K562 (cell line): ENCODE data around the gene ERBB4. TPM values are rescaled to one million over a fixed set of nuclear protein-coding genes. Genes with fewer than 3 reads are reported as not detected.

ENCODE experiments used
- ATAC-seq: fragments of 200-7000 bp; cut with Tn5 transposase; 3 replicates; pipeline ENCODE4 v1.9.1; 2020; ENCODE audit warnings: moderate library complexity
- BruUV-seq: library from RNA; stranded (reverse); fragments of 400-500 nt; replicated peaks from 2 replicates; lab custom pipeline; 2021; lab: Mats Ljungman, UMichigan
- CTCF ChIA-PET: fragments of 300-600 bp; formaldehyde crosslinking; extraction: SDS; loops from one replicate; lab custom pipeline; 2021; ENCODE audit warnings: low intra/inter-chr PET ratio; lab: Yijun Ruan, JAX
- POLR2A ChIA-PET: fragments of 300-600, 350-650 bp; sonication (Branson Sonifier 250); formaldehyde crosslinking; extraction: SDS; loops from one replicate; lab custom pipeline; 2021; ENCODE audit warnings: antibody characterized with exemption, inconsistent platforms; lab: Yijun Ruan, JAX
- DNase-seq, 4 experiments: peaks; one replicate each; pipeline versions ENCODE4 v3.0.0 to v3.0.0-alpha.2; 2011 to 2018; ENCODE audit warnings: low spot score in 3 of 4, mixed read lengths in 3 of 4; ENCODE audit errors: extremely low read depth in 1 of 4
- FAIRE-seq: peaks from 2 replicates; lab custom pipeline; 2011; peaks lifted over from hg19 to GRCh38; lab: Jason Lieb, UNC
- H2AFZ ChIP-seq: 2 replicates; pipeline ENCODE4 v1.6.0; 2011; ENCODE audit warnings: low read depth, low read length, control low read depth, inconsistent platforms
- H3K27ac ChIP-seq: fragments of 200-600 bp; 3 replicates; pipeline ENCODE4 v1.8.0; 2011; ENCODE audit warnings: low read depth, mild to moderate bottlenecking, control low read depth, inconsistent platforms, low read length, moderate library complexity, mixed read lengths; ENCODE audit errors: extremely low read depth
- H3K27me3 ChIP-seq, 2 experiments: fragments of 300-600 bp in 1 of 2; 2 replicates in 1 of 2; 3 replicates in 1 of 2; pipeline versions ENCODE4 v1.6.0 to v1.8.0; 2011; ENCODE audit warnings: inconsistent platforms in 2 of 2, low read length in 2 of 2, mild to moderate bottlenecking in 1 of 2, mixed read lengths in 1 of 2, moderate library complexity in 1 of 2; ENCODE audit not compliant: control insufficient read depth in 2 of 2, insufficient read depth in 2 of 2
- H3K36me3 ChIP-seq: fragments of 300-600 bp; 3 replicates; pipeline ENCODE4 v1.8.0; 2011; ENCODE audit warnings: mild to moderate bottlenecking, low read length, inconsistent platforms; ENCODE audit not compliant: control insufficient read depth, insufficient read depth
- H3K4me1 ChIP-seq, 2 experiments: fragments of 200-600 bp in 1 of 2; replicated peaks in 1 of 2; 2 replicates in 1 of 2; 3 replicates in 1 of 2; pipeline versions ENCODE4 v1.5.1 to v1.8.0; 2011; ENCODE audit warnings: inconsistent platforms in 2 of 2, low read length in 2 of 2, mild to moderate bottlenecking in 1 of 2, mixed read lengths in 1 of 2, moderate library complexity in 1 of 2; ENCODE audit not compliant: control insufficient read depth in 2 of 2, insufficient read depth in 2 of 2
- H3K4me2 ChIP-seq: 2 replicates; pipeline ENCODE4 v1.6.1; 2011; ENCODE audit warnings: low read length, control low read depth, inconsistent platforms, mixed read lengths; ENCODE audit not compliant: insufficient read depth
- H3K4me3 ChIP-seq: fragments of 200-600 bp; sonication (generic), shearing (Covaris generic); 2 replicates; pipeline ENCODE4 v1.5.1; 2016; ENCODE audit warnings: control low read depth, inconsistent platforms
- H3K79me2 ChIP-seq: fragments of 200-600 bp; 3 replicates; pipeline ENCODE4 v1.8.0; 2011; ENCODE audit warnings: low read length, inconsistent platforms; ENCODE audit not compliant: control insufficient read depth, insufficient read depth
- H3K9ac ChIP-seq, 2 experiments: 2 replicates each; pipeline versions ENCODE4 v1.6.0 to v1.6.1; 2011; ENCODE audit warnings: low read depth in 2 of 2, low read length in 2 of 2, control low read depth in 1 of 2, inconsistent platforms in 1 of 2, mild to moderate bottlenecking in 1 of 2, mixed read lengths in 1 of 2; ENCODE audit not compliant: insufficient read depth in 1 of 2
- H3K9me1 ChIP-seq: one replicate; pipeline ENCODE4 v1.6.0; 2011; ENCODE audit warnings: inconsistent platforms, mild to moderate bottlenecking, low read length, moderate library complexity; ENCODE audit not compliant: control insufficient read depth, insufficient read depth
- H3K9me3 ChIP-seq: replicated peaks from 2 replicates; pipeline ENCODE4 v1.5.1; 2011; ENCODE audit warnings: low read depth, low read length, inconsistent platforms; ENCODE audit not compliant: control insufficient read depth, insufficient read depth
- H4K20me1 ChIP-seq: replicated peaks from 2 replicates; pipeline ENCODE4 v1.6.1; 2011; ENCODE audit warnings: low read length, inconsistent platforms, mixed read lengths; ENCODE audit not compliant: control insufficient read depth, insufficient read depth
- CREBBP ChIP-seq: IDR thresholded peaks from one replicate; pipeline ENCODE4 v1.6.1; 2012; ENCODE audit warnings: low read depth, mild to moderate bottlenecking, control low read depth, inconsistent platforms, low read length
- CXXC5 ChIP-seq: fragments of 250-450 bp; sonication (Bioruptor Pico); IDR thresholded peaks from 2 replicates; pipeline ENCODE4 v1.8.0; 2022; ENCODE audit warnings: inconsistent platforms, mild to moderate bottlenecking, moderate library complexity
- DACH1 ChIP-seq: fragments of 450-650 bp; IDR thresholded peaks from 2 replicates; pipeline ENCODE4 v1.6.1; 2018; ENCODE audit not compliant: partially characterized antibody
- EP400 ChIP-seq: fragments of 450-650 bp; IDR thresholded peaks from 2 replicates; pipeline ENCODE4 v1.6.1; 2017; ENCODE audit warnings: antibody characterized with exemption, mild to moderate bottlenecking, moderate library complexity
- GATAD2A ChIP-seq: fragments of 450-650 bp; IDR thresholded peaks from 2 replicates; pipeline ENCODE4 v1.6.1; 2017
- MAZ ChIP-seq, 2 experiments: fragments of 450-650 bp in 1 of 2; sonication (generic) in 1 of 2; formaldehyde crosslinking; IDR thresholded peaks in 1 of 2; conservative IDR thresholded peaks in 1 of 2; 2 replicates each; pipeline versions ENCODE4 v1.4.0 to v1.5.0; 2020; ENCODE audit warnings: mild to moderate bottlenecking in 1 of 2, missing genetic modification reagents in 1 of 2
- MCM2 ChIP-seq: fragments of 450-650 bp; IDR thresholded peaks from 2 replicates; pipeline ENCODE4 v1.6.1; 2017; ENCODE audit warnings: low read depth, mild to moderate bottlenecking
- SMAD3 ChIP-seq: fragments of 450-650 bp; formaldehyde crosslinking; conservative IDR thresholded peaks from 2 replicates; pipeline ENCODE4 v1.4.0; 2020; ENCODE audit warnings: mild to moderate bottlenecking
- SMAD4 ChIP-seq: fragments of 250-450 bp; sonication (Bioruptor Pico); conservative IDR thresholded peaks from 2 replicates; pipeline ENCODE4 v1.8.0; 2021; ENCODE audit warnings: inconsistent platforms, mild to moderate bottlenecking, moderate library complexity
- SMARCA5 ChIP-seq: fragments of 450-650 bp; IDR thresholded peaks from 2 replicates; pipeline ENCODE4 v1.6.1; 2016
- STAT5A ChIP-seq: IDR thresholded peaks from 2 replicates; pipeline ENCODE4 v1.6.1; 2012; ENCODE audit warnings: low read length, inconsistent platforms, borderline replicate concordance
- ZKSCAN3 ChIP-seq: fragments of 250-450 bp; sonication (Bioruptor Pico); IDR thresholded peaks from 2 replicates; pipeline ENCODE4 v1.4.0; 2020
- ZNF408 ChIP-seq: fragments of 250-450 bp; sonication (Bioruptor Pico); IDR thresholded peaks from 2 replicates; pipeline ENCODE4 v1.4.0; 2020; ENCODE audit warnings: low read depth, mild to moderate bottlenecking, moderate library complexity
- WGBS: fragments of 100-300 bp; shearing (Covaris generic); methylation state at CpG from one replicate; pipeline ENCODE4 v1.1.6; 2016; ENCODE audit warnings: low coverage, mixed read lengths; ENCODE audit not compliant: insufficient coverage; ENCODE audit errors: missing lambda C conversion rate; 5-methylcytosine and 5-hydroxymethylcytosine counted together
- in situ Hi-C: fragments of 300-500 bp; cut with MboI; formaldehyde crosslinking; loops from 4 replicates; pipeline ENCODE4 v1.15.0; 2018; ENCODE audit warnings: inconsistent platforms, mixed read lengths
- intact Hi-C: fragments of 100-400 bp; cut with micrococcal nuclease; formaldehyde crosslinking; loops from 2 replicates; pipeline ENCODE4 v1.14.2; 2022
- polyA plus RNA-seq, 8 experiments: library from polyadenylated mRNA; depleted of rRNA in 4 of 8; stranded (reverse) in 5 of 8; unstranded in 3 of 8; fragments of >200 nt; fragmentation: Nextera tagmentation in 2 of 8; fragmentation: Illumina TruSeq in 1 of 8; extraction: Ambion mirVana in 2 of 8; extraction: Trizol in 1 of 8; gene quantifications; 2 replicates each; pipeline versions ENCODE4 v1.2.1 to v1.2.3, GENCODE V29; 2011 to 2014; ENCODE audit warnings: inconsistent platforms in 1 of 8, missing spikeins in 1 of 8
- total RNA-seq, 7 experiments: library from RNA; depleted of rRNA in 6 of 7; stranded (reverse); fragments of >200 nt in 6 of 7; fragmentation: Illumina TruSeq in 2 of 7; extraction: Trizol in 2 of 7; gene quantifications; 2 replicates each; pipeline versions ENCODE4 v1.2.1 to v1.2.3, GENCODE V29; 2011 to 2021; ENCODE audit warnings: low replicate concordance in 1 of 7
- TF ChIP-seq, protein P1 (sequence below): fragments of 250-450 bp; sonication (Bioruptor Pico); IDR thresholded peaks from 2 replicates; pipeline ENCODE4 v1.5.0; 2021; ENCODE audit warnings: mild to moderate bottlenecking, moderate library complexity
- TF ChIP-seq, protein P2 (sequence below): fragments of 450-650 bp; formaldehyde crosslinking; IDR thresholded peaks from 2 replicates; pipeline ENCODE4 v1.4.0; 2020; ENCODE audit warnings: mild to moderate bottlenecking

ERBB4 gene
- total and polyA plus RNA-seq, 9 of the 15 experiments (the other 6 are each of a cell fraction or from before 2014, with no cell fraction given), result not detected

- no peaks in the 10 kb centered on the region for H3K79me2 ChIP-seq
- FAIRE-seq (no peak), ATAC-seq (no peak), DNase-seq (no peak)
- TF ChIP-seq DACH1 (no peak), ZNF408 (CRISPR knock-in tag) (no peak)
- no TSS peak for BruUV-seq
- no peak overlapping the region for H2AFZ ChIP-seq
- no peak overlapping the region for H3K27ac ChIP-seq
- H3K27me3 ChIP-seq, result no peaks in the 10 kb centered on the region
- no peaks in the 10 kb centered on the region for H3K9me3 ChIP-seq
- 5% methylated on average over 2 of the region's 2 CpGs for WGBS
- no peaks in the 10 kb centered on the region for H3K9me1 ChIP-seq
- intact Hi-C loops (no loop called here), in situ Hi-C loops (no loop called here)
- CTCF ChIA-PET, result no interaction called here
- H4K20me1 ChIP-seq, result no peaks in the 10 kb centered on the region
- H3K4me2 ChIP-seq, result no peak overlapping the region
- POLR2A ChIA-PET, result no interaction called here
- no peak overlapping the region for H3K4me3 ChIP-seq
- no peaks in the 10 kb centered on the region for H3K36me3 ChIP-seq
- H3K9ac ChIP-seq, result no peak overlapping the region
- H3K4me1 ChIP-seq, result no peaks in the 10 kb centered on the region
These were observed 556.4 kb downstream of the ERBB4 start for GRCh38 chr2:211982162-211982561.

- no peak for DNase-seq
- H3K9me1 ChIP-seq, result no peaks in the 10 kb centered on the region
- H3K36me3 ChIP-seq, result no peaks in the 10 kb centered on the region
- no peak for ATAC-seq
- POLR2A ChIA-PET, result no interaction called here
- 0% methylated on average over 1 of the region's 1 CpG for WGBS
- H3K27me3 ChIP-seq, result no peaks in the 10 kb centered on the region
- H3K9ac ChIP-seq, result no peak overlapping the region
- H3K4me3 ChIP-seq, result no peak overlapping the region
- BruUV-seq, result no TSS peak
- in situ Hi-C loops, result no loop called here
- H3K9me3 ChIP-seq, result no peaks in the 10 kb centered on the region
- no peaks in the 10 kb centered on the region for H3K79me2 ChIP-seq
- no peak overlapping the region for H3K27ac ChIP-seq
- no peaks in the 10 kb centered on the region for H4K20me1 ChIP-seq
- intact Hi-C loops, result no loop called here
- CTCF ChIA-PET, result no interaction called here
- H3K4me1 ChIP-seq, result no peaks in the 10 kb centered on the region
- H2AFZ ChIP-seq, result no peak overlapping the region
- no peak overlapping the region for H3K4me2 ChIP-seq
- no peak for FAIRE-seq
- no peak for TF ChIP-seq SMAD4 (CRISPR knock-in tag)
- TF ChIP-seq ZKSCAN3 (CRISPR knock-in tag), result no peak
- TF ChIP-seq SMARCA5, result no peak
- TF ChIP-seq SMAD3 (CRISPR knock-in tag), result no peak
- TF ChIP-seq STAT5A, result no peak
- no peak for TF ChIP-seq MAZ (CRISPR knock-in tag; conservative IDR thresholded peaks at IDR 0.05 in 1 of 2, IDR thresholded peaks at IDR 0.05 in 1 of 2)
- no peak for TF ChIP-seq CXXC5 (CRISPR knock-in tag)
- TF ChIP-seq, protein P1, sequence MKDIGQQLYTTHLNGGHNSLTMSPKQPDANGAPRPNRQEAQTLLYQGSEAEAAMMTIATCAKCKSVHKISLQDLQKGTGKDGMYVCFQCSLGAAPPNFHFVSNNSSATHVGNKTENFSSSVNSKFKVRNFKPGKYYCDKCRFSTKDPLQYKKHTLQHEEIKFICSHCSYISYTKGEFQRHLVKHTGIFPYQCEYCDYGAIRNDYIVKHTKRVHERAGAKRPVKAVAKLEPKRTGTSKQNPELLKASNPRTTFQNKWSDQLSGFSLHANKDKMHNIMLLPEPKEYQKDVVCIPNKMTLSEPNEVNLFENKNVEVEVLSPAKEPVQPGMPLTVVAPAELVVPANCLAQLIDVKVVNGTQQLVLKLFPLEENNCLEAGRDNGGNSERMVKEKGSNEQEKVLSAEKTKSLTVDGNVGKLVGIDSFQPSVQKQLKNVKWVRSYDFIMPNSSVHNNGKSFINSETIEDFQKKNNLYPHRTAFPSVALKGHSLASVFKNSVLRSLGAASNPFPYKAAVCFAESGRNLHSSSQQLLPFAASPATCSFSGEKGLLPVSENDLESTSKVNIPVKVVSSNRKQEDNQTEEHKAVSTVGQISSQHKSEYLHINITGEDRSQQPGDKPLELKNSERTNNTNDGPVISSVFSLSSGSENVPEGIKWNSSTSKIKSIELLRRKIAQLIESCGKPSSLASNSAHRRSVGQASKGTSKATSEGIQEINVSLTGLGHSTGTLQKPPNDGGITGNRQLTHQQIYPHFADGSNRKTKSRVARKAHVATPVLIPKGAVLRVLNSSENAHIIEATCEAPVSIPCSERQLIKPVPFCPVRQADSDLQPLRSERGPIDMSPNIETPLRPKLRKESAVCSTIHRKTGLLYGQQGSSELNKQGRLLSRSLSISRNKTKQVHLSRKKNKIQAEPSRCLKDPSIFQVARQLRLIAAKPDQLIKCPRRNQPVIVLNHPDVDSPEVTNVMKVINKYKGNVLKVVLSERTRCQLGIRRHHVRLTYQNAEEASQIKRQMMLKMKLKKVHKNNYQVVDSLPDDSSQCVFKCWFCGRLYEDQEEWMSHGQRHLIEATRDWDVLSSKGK (CRISPR knock-in tag), result no peak
- TF ChIP-seq CREBBP, result no peak
- TF ChIP-seq, protein P2, sequence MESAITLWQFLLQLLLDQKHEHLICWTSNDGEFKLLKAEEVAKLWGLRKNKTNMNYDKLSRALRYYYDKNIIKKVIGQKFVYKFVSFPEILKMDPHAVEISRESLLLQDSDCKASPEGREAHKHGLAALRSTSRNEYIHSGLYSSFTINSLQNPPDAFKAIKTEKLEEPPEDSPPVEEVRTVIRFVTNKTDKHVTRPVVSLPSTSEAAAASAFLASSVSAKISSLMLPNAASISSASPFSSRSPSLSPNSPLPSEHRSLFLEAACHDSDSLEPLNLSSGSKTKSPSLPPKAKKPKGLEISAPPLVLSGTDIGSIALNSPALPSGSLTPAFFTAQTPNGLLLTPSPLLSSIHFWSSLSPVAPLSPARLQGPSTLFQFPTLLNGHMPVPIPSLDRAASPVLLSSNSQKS (CRISPR knock-in tag), result no peak
- no peak for TF ChIP-seq MCM2
- no peak for TF ChIP-seq EP400
- TF ChIP-seq GATAD2A, result no peak
These were observed 557.2 kb downstream of the ERBB4 start for GRCh38 chr2:211981451-211981850.
